ENCODE data around the gene OPCML. TPM values are rescaled to one million over a fixed set of nuclear protein-coding genes. Genes with fewer than 3 reads are reported as not detected.

OPCML gene
- total RNA-seq, 1 experiment from 2014 or later = not detected

- Histone ChIP-seq H3K27ac (ENCODE audit: low read length) (no peak overlapping the region), H3K4me3 (ENCODE audit: low read depth in 2 of 2, low read length in 2 of 2) (no peak overlapping the region), H3K27me3 (ENCODE audit: control insufficient read depth, insufficient read depth, low read length) (no peaks in the 10 kb centered on the region), H3K9me3 (ENCODE audit: control insufficient read depth, insufficient read depth, low read depth, low read length) (no peaks in the 10 kb centered on the region), H3K4me1 (ENCODE audit: control insufficient read depth, insufficient read depth, low read length) (no peaks in the 10 kb centered on the region), H3K36me3 (ENCODE audit: control insufficient read depth, insufficient read depth, low read length) (no peaks in the 10 kb centered on the region)
- DNase-seq (ENCODE audit: low read depth, low spot score) (no peak), ATAC-seq (no peak)
- ChIA-PET POLR2A (no interaction called here), CTCF (no interaction called here)
- intact Hi-C loops (cut with micrococcal nuclease; ENCODE audit: unreplicated experiment) = no loop called here
- in situ Hi-C loops (cut with HindIII; ENCODE audit: low pct_unique_long_range_greater_than_20kb, low sequenced_read_pairs) = no loop called here
- TF ChIP-seq REST (IDR thresholded peaks at IDR 0.05; ENCODE audit: insufficient read depth in 1 of 2, low read depth in 2 of 2, low read length in 1 of 2) (no peak), SIN3A (IDR thresholded peaks at IDR 0.05; ENCODE audit: borderline replicate concordance, insufficient read depth, low read depth, low read length) (no peak), POLR2AphosphoS5 (IDR thresholded peaks at IDR 0.05; ENCODE audit: low read depth, low read length) (no peak), TCF7L2 (IDR thresholded peaks at IDR 0.05; ENCODE audit: low read depth, low read length) (no peak)
- TF ChIP-seq, protein P1, sequence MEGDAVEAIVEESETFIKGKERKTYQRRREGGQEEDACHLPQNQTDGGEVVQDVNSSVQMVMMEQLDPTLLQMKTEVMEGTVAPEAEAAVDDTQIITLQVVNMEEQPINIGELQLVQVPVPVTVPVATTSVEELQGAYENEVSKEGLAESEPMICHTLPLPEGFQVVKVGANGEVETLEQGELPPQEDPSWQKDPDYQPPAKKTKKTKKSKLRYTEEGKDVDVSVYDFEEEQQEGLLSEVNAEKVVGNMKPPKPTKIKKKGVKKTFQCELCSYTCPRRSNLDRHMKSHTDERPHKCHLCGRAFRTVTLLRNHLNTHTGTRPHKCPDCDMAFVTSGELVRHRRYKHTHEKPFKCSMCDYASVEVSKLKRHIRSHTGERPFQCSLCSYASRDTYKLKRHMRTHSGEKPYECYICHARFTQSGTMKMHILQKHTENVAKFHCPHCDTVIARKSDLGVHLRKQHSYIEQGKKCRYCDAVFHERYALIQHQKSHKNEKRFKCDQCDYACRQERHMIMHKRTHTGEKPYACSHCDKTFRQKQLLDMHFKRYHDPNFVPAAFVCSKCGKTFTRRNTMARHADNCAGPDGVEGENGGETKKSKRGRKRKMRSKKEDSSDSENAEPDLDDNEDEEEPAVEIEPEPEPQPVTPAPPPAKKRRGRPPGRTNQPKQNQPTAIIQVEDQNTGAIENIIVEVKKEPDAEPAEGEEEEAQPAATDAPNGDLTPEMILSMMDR (IDR thresholded peaks at IDR 0.05) = no peak
- BruUV-seq (replicated peaks) = no TSS peak
Observed at GRCh38 chr11:133026952-133027351, 505.3 kb downstream of the OPCML start.

- H3K9me3 ChIP-seq (ENCODE audit: control insufficient read depth, insufficient read depth, low read depth, low read length) = no peaks in the 10 kb centered on the region
- no TSS peak for BruUV-seq (replicated peaks)
- H3K4me3 ChIP-seq (ENCODE audit: low read depth in 2 of 2, low read length in 2 of 2) = no peak overlapping the region
- H3K27ac ChIP-seq (ENCODE audit: low read length) = no peak overlapping the region
- TF ChIP-seq POLR2AphosphoS5 (IDR thresholded peaks at IDR 0.05; ENCODE audit: low read depth, low read length) = no peak
- TF ChIP-seq, protein P1 (IDR thresholded peaks at IDR 0.05) = no peak
- H3K36me3 ChIP-seq (ENCODE audit: control insufficient read depth, insufficient read depth, low read length) = no peaks in the 10 kb centered on the region
- intact Hi-C loops (cut with micrococcal nuclease; ENCODE audit: unreplicated experiment) = no loop called here
- no peak for DNase-seq (ENCODE audit: low read depth, low spot score)
- no peak for ATAC-seq
- no peaks in the 10 kb centered on the region for H3K4me1 ChIP-seq (ENCODE audit: control insufficient read depth, insufficient read depth, low read length)
- ChIA-PET POLR2A (no interaction called here), CTCF (no interaction called here)
- H3K27me3 ChIP-seq (ENCODE audit: control insufficient read depth, insufficient read depth, low read length) = no peaks in the 10 kb centered on the region
- in situ Hi-C loops (cut with HindIII; ENCODE audit: low pct_unique_long_range_greater_than_20kb, low sequenced_read_pairs) = no loop called here
Observed at GRCh38 chr11:133024301-133024700, 508.0 kb downstream of the OPCML start.

DNA sequence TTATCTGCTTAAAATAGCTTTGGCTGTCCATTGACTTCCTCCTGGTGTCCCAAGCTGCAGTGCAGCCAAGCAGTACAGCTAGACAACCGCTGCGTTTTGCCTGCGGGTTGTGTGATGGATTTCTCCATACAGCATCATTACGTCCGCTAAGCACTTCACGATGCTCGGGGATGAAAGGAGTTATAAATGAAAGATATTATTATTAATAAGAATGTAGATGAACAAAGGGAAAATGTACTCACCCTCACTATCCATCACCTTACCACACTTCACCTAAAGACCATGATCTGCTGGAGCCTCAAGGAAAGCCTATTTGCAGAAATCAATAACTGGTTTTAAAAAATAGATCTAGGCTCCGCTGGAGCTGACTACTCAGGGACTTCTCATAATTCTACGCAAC, 509.1 kb downstream of the OPCML start:
- ChIA-PET CTCF (no interaction called here), POLR2A (no interaction called here)
- TF ChIP-seq TCF7L2 (IDR thresholded peaks at IDR 0.05; ENCODE audit: low read depth, low read length) (no peak), SIN3A (IDR thresholded peaks at IDR 0.05; ENCODE audit: borderline replicate concordance, insufficient read depth, low read depth, low read length) (no peak), POLR2AphosphoS5 (IDR thresholded peaks at IDR 0.05; ENCODE audit: low read depth, low read length) (no peak), REST (IDR thresholded peaks at IDR 0.05; ENCODE audit: insufficient read depth in 1 of 2, low read depth in 2 of 2, low read length in 1 of 2) (no peak)
- TF ChIP-seq, protein P1 (IDR thresholded peaks at IDR 0.05) = no peak
- Histone ChIP-seq H3K36me3 (ENCODE audit: control insufficient read depth, insufficient read depth, low read length) (no peaks in the 10 kb centered on the region), H3K27ac (ENCODE audit: low read length) (no peak overlapping the region), H3K4me3 (ENCODE audit: low read depth in 2 of 2, low read length in 2 of 2) (no peak overlapping the region), H3K27me3 (ENCODE audit: control insufficient read depth, insufficient read depth, low read length) (no peaks in the 10 kb centered on the region), H3K9me3 (ENCODE audit: control insufficient read depth, insufficient read depth, low read depth, low read length) (no peaks in the 10 kb centered on the region), H3K4me1 (ENCODE audit: control insufficient read depth, insufficient read depth, low read length) (no peaks in the 10 kb centered on the region)
- DNase-seq (ENCODE audit: low read depth, low spot score) (no peak), ATAC-seq (no peak)
- in situ Hi-C loops (cut with HindIII; ENCODE audit: low pct_unique_long_range_greater_than_20kb, low sequenced_read_pairs) = no loop called here
- no TSS peak for BruUV-seq (replicated peaks)
- intact Hi-C loops (cut with micrococcal nuclease; ENCODE audit: unreplicated experiment) = no loop called here
